Measurements from ENCODE around the gene ZMIZ1.

Gene ZMIZ1

DNA sequence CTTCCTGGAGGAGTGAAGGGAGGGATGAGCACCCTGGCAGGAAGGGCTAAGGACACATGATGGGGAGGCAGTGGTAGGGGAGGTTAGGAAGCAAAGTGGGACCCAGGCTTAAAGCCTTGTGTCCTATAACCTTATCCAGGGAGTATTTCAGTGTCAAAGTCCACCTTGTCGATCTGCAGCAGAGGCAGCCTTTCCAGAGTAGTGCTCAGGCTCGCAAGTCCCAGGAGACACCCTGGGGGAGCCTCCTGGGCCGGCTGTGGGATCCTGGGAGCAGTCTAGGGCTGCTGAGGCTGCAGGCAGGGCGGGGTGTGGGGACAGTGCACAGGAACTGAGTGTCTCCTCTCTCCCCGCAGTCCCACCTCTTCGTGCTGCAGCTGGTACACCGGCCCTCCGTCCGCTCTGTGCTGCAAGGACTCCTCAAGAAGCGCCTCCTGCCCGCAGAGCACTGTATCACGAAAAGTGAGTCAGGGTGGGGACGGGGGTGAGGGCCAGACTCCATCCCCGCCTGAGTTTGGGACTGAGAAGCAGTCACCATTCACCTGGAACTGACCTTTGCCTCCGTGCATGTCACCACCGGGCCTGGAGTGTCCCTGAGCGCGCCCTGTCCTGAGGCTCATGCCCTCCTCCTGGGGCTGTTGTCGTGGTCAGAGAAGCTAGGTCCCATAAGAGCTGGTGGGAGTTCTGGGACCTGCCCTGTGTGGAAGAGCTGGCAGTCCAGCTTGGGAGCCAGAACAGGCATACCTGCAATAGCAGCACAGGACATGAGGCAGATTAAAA lies 233.2 kb downstream of the ZMIZ1 start:
- no peaks in the 10 kb centered on the region for H3K4me1 ChIP-seq (ENCODE audit: control extremely low read depth in 1 of 4, control insufficient read depth in 4 of 4, insufficient read depth in 4 of 4, low read length in 3 of 4)
- no peaks in the 10 kb centered on the region for H3K27me3 ChIP-seq (replicated peaks in 2 of 5; ENCODE audit: control insufficient read depth in 4 of 5, insufficient read depth in 5 of 5, low read length in 4 of 5)
- 96% methylated on average over 17 of the region's 19 CpGs for WGBS (ENCODE audit: insufficient coverage)
- no peak overlapping the region for H3K27ac ChIP-seq (ENCODE audit: insufficient read depth in 1 of 2, low read depth in 1 of 2, low read length in 2 of 2, poor library complexity in 1 of 2, severe bottlenecking in 2 of 2)
- ChIA-PET CTCF (interaction anchor here (0.6 to 1.6 kb wide), 3 partner anchors 11 to 43 kb away, joined by 3 to 5 read pairs (median 3); no protein-coding TSS in a partner anchor), POLR2A (no interaction called here)
- H3K36me3 ChIP-seq (ENCODE audit: control insufficient read depth in 4 of 4, insufficient read depth in 4 of 4, low read length in 3 of 4), result peaks cover 21 to 98% (median 92%) of the 10 kb centered on the region in 4 experiments
- no peaks in the 10 kb centered on the region for H3K9me3 ChIP-seq (ENCODE audit: control extremely low read depth in 1 of 5, control insufficient read depth in 4 of 5, insufficient read depth in 2 of 5, low read depth in 1 of 5, low read length in 4 of 5)
- no peak overlapping the region for H3K4me3 ChIP-seq (ENCODE audit: control insufficient read depth in 1 of 7, extremely low read depth in 1 of 7, insufficient read depth in 4 of 7, low read depth in 2 of 7, low read length in 6 of 7)
- no peak for DNase-seq

DNA sequence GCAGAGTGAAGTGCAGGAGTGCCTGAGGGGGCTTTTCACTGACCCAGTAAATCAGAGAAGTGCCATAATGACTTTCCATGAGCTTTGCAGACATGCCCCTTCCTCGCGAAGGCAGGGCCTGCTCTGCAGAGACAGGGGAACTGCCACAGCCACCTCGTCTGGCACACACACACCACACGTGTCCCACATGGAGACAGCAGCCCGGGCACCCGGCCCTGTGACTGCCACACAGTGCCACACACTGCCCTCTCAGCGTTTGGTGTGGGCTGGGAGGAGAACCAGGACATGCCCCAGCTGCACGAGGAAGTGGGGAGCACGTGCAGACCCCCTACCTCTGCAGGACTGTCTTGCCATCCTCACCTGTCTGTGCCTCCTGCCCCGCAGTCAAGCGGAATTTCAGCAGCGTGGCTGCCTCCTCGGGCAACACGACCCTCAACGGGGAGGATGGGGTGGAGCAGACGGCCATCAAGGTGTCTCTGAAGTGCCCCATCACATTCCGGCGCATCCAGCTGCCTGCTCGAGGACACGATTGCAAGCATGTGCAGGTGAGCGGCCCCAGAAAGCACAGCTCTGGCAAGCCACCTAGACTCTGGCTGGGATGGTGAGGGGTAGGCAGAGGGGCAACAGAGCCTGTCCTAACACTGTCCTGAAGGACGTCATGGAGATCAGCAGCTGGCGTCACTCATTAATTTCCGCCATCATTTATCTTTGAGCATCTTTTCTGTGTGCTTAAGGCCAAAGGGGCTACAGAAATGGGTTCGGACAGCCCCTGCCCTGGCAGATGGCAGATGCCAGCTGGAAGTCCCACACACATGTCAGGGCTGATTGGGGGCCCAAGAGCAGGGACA lies 235.1 kb downstream of the ZMIZ1 start:
- no peak overlapping the region for H3K4me3 ChIP-seq (ENCODE audit: control insufficient read depth in 1 of 7, extremely low read depth in 1 of 7, insufficient read depth in 4 of 7, low read depth in 2 of 7, low read length in 6 of 7)
- ChIA-PET CTCF (interaction anchor here (0.6 to 1.6 kb wide), 6 partner anchors 9 to 41 kb away, joined by 3 to 6 read pairs (median 4); no protein-coding TSS in a partner anchor), POLR2A (interaction anchor here (1.1 to 1.2 kb wide), 2 partner anchors 14 to 42 kb away, joined by 3 to 4 read pairs; no protein-coding TSS in a partner anchor)
- peaks cover 14 to 98% (median 90%) of the 10 kb centered on the region in 4 experiments for H3K36me3 ChIP-seq (ENCODE audit: control insufficient read depth in 4 of 4, insufficient read depth in 4 of 4, low read length in 3 of 4)
- no peaks in the 10 kb centered on the region for H3K9me3 ChIP-seq (ENCODE audit: control extremely low read depth in 1 of 5, control insufficient read depth in 4 of 5, insufficient read depth in 2 of 5, low read depth in 1 of 5, low read length in 4 of 5)
- H3K27ac ChIP-seq (ENCODE audit: insufficient read depth in 1 of 2, low read depth in 1 of 2, low read length in 2 of 2, poor library complexity in 1 of 2, severe bottlenecking in 2 of 2), result no peak overlapping the region
- peaks cover 0 to 3% (median 0%) of the 10 kb centered on the region in 4 experiments for H3K4me1 ChIP-seq (ENCODE audit: control extremely low read depth in 1 of 4, control insufficient read depth in 4 of 4, insufficient read depth in 4 of 4, low read length in 3 of 4)
- 96% methylated on average over 21 of the region's 25 CpGs for WGBS (ENCODE audit: insufficient coverage)
- no peaks in the 10 kb centered on the region for H3K27me3 ChIP-seq (replicated peaks in 2 of 5; ENCODE audit: control insufficient read depth in 4 of 5, insufficient read depth in 5 of 5, low read length in 4 of 5)
- no peak for DNase-seq

DNA sequence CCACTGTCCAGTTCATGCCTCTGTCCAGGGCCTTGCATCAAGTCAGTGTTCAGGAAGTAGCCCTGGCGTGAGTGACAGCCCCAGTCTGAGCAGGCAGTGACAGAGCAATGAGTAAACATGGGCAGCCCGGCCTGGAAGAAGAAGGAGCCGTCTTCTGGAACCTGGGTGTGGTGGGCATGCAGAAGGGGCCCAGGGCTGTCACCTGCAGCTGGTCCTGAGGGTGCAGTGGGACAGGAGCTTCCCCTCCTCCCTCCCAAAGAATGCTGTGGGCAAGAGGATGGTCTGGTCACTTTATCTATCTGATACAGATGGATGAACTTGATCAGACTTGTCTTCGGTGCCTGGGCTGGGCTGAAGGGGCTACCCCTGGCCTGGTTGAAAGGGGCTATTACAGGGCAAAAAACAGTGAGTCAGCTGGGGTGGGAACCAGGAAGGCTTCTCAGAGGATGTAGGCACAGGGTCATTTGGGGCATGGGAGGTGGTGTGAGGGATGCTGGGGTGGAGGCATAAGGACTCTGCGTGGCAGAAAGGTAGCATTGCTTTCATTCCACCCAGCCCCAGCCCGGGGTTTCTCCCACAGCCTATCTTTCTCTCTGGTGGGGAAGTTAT lies 235.8 kb downstream of the ZMIZ1 start:
- POLR2A ChIA-PET, result interaction anchor here (1.1 kb wide), 1 partner anchor 14 kb away, joined by 4 read pairs; no protein-coding TSS in a partner anchor
- Histone ChIP-seq H3K4me3 (ENCODE audit: control insufficient read depth in 1 of 7, extremely low read depth in 1 of 7, insufficient read depth in 4 of 7, low read depth in 2 of 7, low read length in 6 of 7) (no peak overlapping the region), H3K27ac (ENCODE audit: insufficient read depth in 1 of 2, low read depth in 1 of 2, low read length in 2 of 2, poor library complexity in 1 of 2, severe bottlenecking in 2 of 2) (no peak overlapping the region), H3K9me3 (ENCODE audit: control extremely low read depth in 1 of 5, control insufficient read depth in 4 of 5, insufficient read depth in 2 of 5, low read depth in 1 of 5, low read length in 4 of 5) (no peaks in the 10 kb centered on the region), H3K27me3 (replicated peaks in 2 of 5; ENCODE audit: control insufficient read depth in 4 of 5, insufficient read depth in 5 of 5, low read length in 4 of 5) (no peaks in the 10 kb centered on the region), H3K4me1 (ENCODE audit: control extremely low read depth in 1 of 4, control insufficient read depth in 4 of 4, insufficient read depth in 4 of 4, low read length in 3 of 4) (peaks cover 0 to 10% (median 0%) of the 10 kb centered on the region in 4 experiments), H3K36me3 (ENCODE audit: control insufficient read depth in 4 of 4, insufficient read depth in 4 of 4, low read length in 3 of 4) (peaks cover 14 to 98% (median 89%) of the 10 kb centered on the region in 4 experiments)
- WGBS (ENCODE audit: insufficient coverage), result 96% methylated on average over 6 of the region's 6 CpGs
- CTCF ChIA-PET, result interaction anchor here (0.8 to 1.4 kb wide), 4 partner anchors 10 to 16 kb away, joined by 3 to 6 read pairs (median 4); no protein-coding TSS in a partner anchor
- no peak for DNase-seq

DNA sequence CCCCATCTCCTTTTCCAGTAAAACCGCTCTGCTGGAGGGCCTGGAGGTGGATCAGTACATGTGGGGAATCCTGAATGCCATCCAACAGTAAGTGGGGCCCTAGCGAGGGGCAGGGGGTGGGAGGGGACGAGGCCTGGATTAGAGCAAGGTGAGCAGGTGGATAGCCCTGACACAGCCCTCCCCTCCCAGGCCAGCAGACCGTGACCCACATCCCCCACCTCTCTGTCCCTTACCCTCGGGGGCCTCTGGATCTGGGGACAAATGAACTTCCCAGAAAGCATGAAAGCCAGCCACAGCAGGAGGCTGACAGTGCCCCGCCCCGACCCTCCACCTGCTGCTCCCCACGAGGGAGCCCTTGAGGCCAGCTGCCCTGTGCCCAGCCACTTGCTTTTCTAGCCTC lies 236.7 kb downstream of the ZMIZ1 start:
- Histone ChIP-seq H3K27me3 (replicated peaks in 2 of 5; ENCODE audit: control insufficient read depth in 4 of 5, insufficient read depth in 5 of 5, low read length in 4 of 5) (no peaks in the 10 kb centered on the region), H3K9me3 (ENCODE audit: control extremely low read depth in 1 of 5, control insufficient read depth in 4 of 5, insufficient read depth in 2 of 5, low read depth in 1 of 5, low read length in 4 of 5) (no peaks in the 10 kb centered on the region), H3K4me3 (ENCODE audit: control insufficient read depth in 1 of 7, extremely low read depth in 1 of 7, insufficient read depth in 4 of 7, low read depth in 2 of 7, low read length in 6 of 7) (no peak overlapping the region), H3K27ac (ENCODE audit: insufficient read depth in 1 of 2, low read depth in 1 of 2, low read length in 2 of 2, poor library complexity in 1 of 2, severe bottlenecking in 2 of 2) (no peak overlapping the region), H3K36me3 (ENCODE audit: control insufficient read depth in 4 of 4, insufficient read depth in 4 of 4, low read length in 3 of 4) (peaks cover 16 to 98% (median 85%) of the 10 kb centered on the region in 4 experiments), H3K4me1 (ENCODE audit: control extremely low read depth in 1 of 4, control insufficient read depth in 4 of 4, insufficient read depth in 4 of 4, low read length in 3 of 4) (peaks cover 0 to 11% (median 0%) of the 10 kb centered on the region in 4 experiments)
- DNase-seq, result no peak
- POLR2A ChIA-PET, result no interaction called here
- CTCF ChIA-PET, result interaction anchor here (1.4 kb wide), 1 partner anchor 11 kb away, joined by 4 read pairs; no protein-coding TSS in a partner anchor
- WGBS (ENCODE audit: insufficient coverage), result 100% methylated on average over 4 of the region's 8 CpGs

DNA sequence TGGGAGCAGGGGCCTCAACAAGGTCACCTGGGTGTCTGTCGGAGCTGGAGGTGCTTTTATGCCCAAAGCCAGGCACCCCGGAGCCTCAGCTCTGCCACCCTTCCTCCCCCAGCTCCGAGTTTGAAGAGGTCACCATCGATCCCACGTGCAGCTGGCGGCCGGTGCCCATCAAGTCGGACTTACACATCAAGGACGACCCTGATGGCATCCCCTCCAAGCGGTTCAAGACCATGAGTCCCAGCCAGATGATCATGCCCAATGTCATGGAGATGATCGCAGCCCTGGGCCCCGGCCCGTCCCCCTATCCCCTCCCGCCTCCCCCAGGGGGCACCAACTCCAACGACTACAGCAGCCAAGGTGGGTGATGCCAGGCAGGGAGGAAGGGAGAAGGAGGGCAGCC lies 237.2 kb downstream of the ZMIZ1 start:
- H3K27ac ChIP-seq (ENCODE audit: insufficient read depth in 1 of 2, low read depth in 1 of 2, low read length in 2 of 2, poor library complexity in 1 of 2, severe bottlenecking in 2 of 2), result no peak overlapping the region
- CTCF ChIA-PET, result interaction anchor here (1.4 kb wide), 1 partner anchor 11 kb away, joined by 4 read pairs; no protein-coding TSS in a partner anchor
- no peaks in the 10 kb centered on the region for H3K27me3 ChIP-seq (replicated peaks in 2 of 5; ENCODE audit: control insufficient read depth in 4 of 5, insufficient read depth in 5 of 5, low read length in 4 of 5)
- no peaks in the 10 kb centered on the region for H3K9me3 ChIP-seq (ENCODE audit: control extremely low read depth in 1 of 5, control insufficient read depth in 4 of 5, insufficient read depth in 2 of 5, low read depth in 1 of 5, low read length in 4 of 5)
- no peak for DNase-seq
- H3K36me3 ChIP-seq (ENCODE audit: control insufficient read depth in 4 of 4, insufficient read depth in 4 of 4, low read length in 3 of 4), result peaks cover 15 to 98% (median 84%) of the 10 kb centered on the region in 4 experiments
- no peak overlapping the region for H3K4me3 ChIP-seq (ENCODE audit: control insufficient read depth in 1 of 7, extremely low read depth in 1 of 7, insufficient read depth in 4 of 7, low read depth in 2 of 7, low read length in 6 of 7)
- peaks cover 0 to 11% (median 0%) of the 10 kb centered on the region in 4 experiments for H3K4me1 ChIP-seq (ENCODE audit: control extremely low read depth in 1 of 4, control insufficient read depth in 4 of 4, insufficient read depth in 4 of 4, low read length in 3 of 4)
- WGBS (ENCODE audit: insufficient coverage), result over 99% methylated on average over 13 of the region's 15 CpGs
- POLR2A ChIA-PET, result no interaction called here

DNA sequence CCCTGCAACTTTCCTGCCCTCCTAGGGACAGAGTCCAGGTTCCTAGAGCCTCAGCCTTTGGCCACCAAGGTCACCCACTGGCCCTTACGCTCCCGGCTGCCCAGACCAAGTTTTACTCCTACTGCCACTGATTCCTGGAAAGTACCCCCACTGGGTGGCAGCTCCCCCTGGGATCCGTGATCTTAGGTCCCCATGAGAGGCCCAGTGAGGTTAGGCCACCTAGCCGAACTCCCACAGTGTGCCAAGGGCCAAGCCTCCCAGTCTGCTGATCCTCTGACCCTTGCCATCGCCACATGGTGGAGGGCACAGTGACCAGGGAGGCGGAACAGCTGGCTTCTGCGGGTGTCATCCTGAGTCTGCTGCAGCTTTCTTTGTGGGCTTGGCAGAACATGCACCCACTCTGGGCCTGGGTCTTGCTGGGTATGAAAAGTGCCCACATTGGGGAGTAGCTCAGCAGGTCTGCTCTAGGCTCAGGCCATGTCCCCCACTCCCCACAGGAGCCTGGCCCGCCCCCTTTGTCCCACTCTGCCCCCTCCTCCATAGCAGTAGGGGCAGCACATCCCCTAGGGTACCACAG lies 238.0 kb downstream of the ZMIZ1 start:
- ChIA-PET CTCF (no interaction called here), POLR2A (no interaction called here)
- Histone ChIP-seq H3K27me3 (replicated peaks in 2 of 5; ENCODE audit: control insufficient read depth in 4 of 5, insufficient read depth in 5 of 5, low read length in 4 of 5) (no peaks in the 10 kb centered on the region), H3K27ac (ENCODE audit: insufficient read depth in 1 of 2, low read depth in 1 of 2, low read length in 2 of 2, poor library complexity in 1 of 2, severe bottlenecking in 2 of 2) (no peak overlapping the region), H3K36me3 (ENCODE audit: control insufficient read depth in 4 of 4, insufficient read depth in 4 of 4, low read length in 3 of 4) (peaks cover 8 to 97% (median 81%) of the 10 kb centered on the region in 4 experiments), H3K4me3 (ENCODE audit: control insufficient read depth in 1 of 7, extremely low read depth in 1 of 7, insufficient read depth in 4 of 7, low read depth in 2 of 7, low read length in 6 of 7) (no peak overlapping the region), H3K9me3 (ENCODE audit: control extremely low read depth in 1 of 5, control insufficient read depth in 4 of 5, insufficient read depth in 2 of 5, low read depth in 1 of 5, low read length in 4 of 5) (no peaks in the 10 kb centered on the region), H3K4me1 (ENCODE audit: control extremely low read depth in 1 of 4, control insufficient read depth in 4 of 4, insufficient read depth in 4 of 4, low read length in 3 of 4) (peaks cover 0 to 11% (median 0%) of the 10 kb centered on the region in 4 experiments)
- DNase-seq, result no peak
- WGBS (ENCODE audit: insufficient coverage), result 92% methylated on average over 8 of the region's 8 CpGs

Data from common myeloid progenitor, CD34-positive (primary cell).